GM06990 (cell line): ENCODE measurements around the gene LAMA2.

Experiments used
- DNase-seq: peaks from one replicate; pipeline ENCODE4 v3.0.0-alpha.2; 2011; ENCODE audit not compliant: insufficient read length; ENCODE audit errors: extremely low read depth
- H3K27me3 ChIP-seq: replicated peaks from 2 replicates; pipeline ENCODE4 v1.6.0; 2011; ENCODE audit warnings: low read length; ENCODE audit not compliant: control insufficient read depth, insufficient read depth
- H3K36me3 ChIP-seq: 2 replicates; pipeline ENCODE4 v1.5.1; 2011; ENCODE audit warnings: low read length; ENCODE audit not compliant: control insufficient read depth, insufficient read depth
- H3K4me3 ChIP-seq: replicated peaks from 2 replicates; pipeline ENCODE4 v1.5.1; 2011; ENCODE audit warnings: low read depth, mild to moderate bottlenecking, control low read depth, low read length
- CTCF ChIP-seq: IDR thresholded peaks from 2 replicates; pipeline ENCODE4 v1.5.1; 2011; ENCODE audit warnings: low read length, control low read depth, mild to moderate bottlenecking, inconsistent platforms; ENCODE audit not compliant: insufficient read depth, poor library complexity, severe bottlenecking

LAMA2 gene

GRCh38 chr6:129501740-129502660 lies 619.1 kb downstream of the LAMA2 start:
- H3K27me3 ChIP-seq = no peaks in the 10 kb centered on the region
- no peak for TF ChIP-seq CTCF
- DNase-seq = no peak
- H3K36me3 ChIP-seq = no peaks in the 10 kb centered on the region
- H3K4me3 ChIP-seq = no peak overlapping the region

- no peak for TF ChIP-seq CTCF
- Histone ChIP-seq H3K36me3 (no peaks in the 10 kb centered on the region), H3K27me3 (no peaks in the 10 kb centered on the region)
Observed at GRCh38 chr6:129504456-129504855, 621.5 kb downstream of the LAMA2 start.

GRCh38 chr6:129507059-129507807 lies 624.3 kb downstream of the LAMA2 start:
- no peak overlapping the region for H3K4me3 ChIP-seq
- no peak for TF ChIP-seq CTCF
- DNase-seq = no peak

More at GRCh38 chr6:129504456-129504855, 621.5 kb downstream of the LAMA2 start:
- H3K4me3 ChIP-seq = no peak overlapping the region
- DNase-seq = no peak

GRCh38 chr6:129507846-129508245 lies 624.9 kb downstream of the LAMA2 start:
- Histone ChIP-seq H3K36me3 (no peaks in the 10 kb centered on the region), H3K4me3 (no peak overlapping the region), H3K27me3 (no peaks in the 10 kb centered on the region)
- no peak for DNase-seq
- no peak for TF ChIP-seq CTCF

More at GRCh38 chr6:129507059-129507807, 624.3 kb downstream of the LAMA2 start:
- Histone ChIP-seq H3K27me3 (no peaks in the 10 kb centered on the region), H3K36me3 (no peaks in the 10 kb centered on the region)

- no peak for DNase-seq
- Histone ChIP-seq H3K27me3 (no peaks in the 10 kb centered on the region), H3K36me3 (no peaks in the 10 kb centered on the region)
Observed at GRCh38 chr6:129508477-129509145, 625.7 kb downstream of the LAMA2 start.

More at GRCh38 chr6:129508477-129509145, 625.7 kb downstream of the LAMA2 start:
- no peak for TF ChIP-seq CTCF
- no peak overlapping the region for H3K4me3 ChIP-seq
